Medulla oblongata (tissue), 1 donor: ENCODE measurements around the gene LSM7.
A peak's percentile ranks its signal among the peaks of the same experiment; 100 is the strongest.

Experiments used
- DNase-seq: peaks from one replicate; pipeline ENCODE4 v3.0.0-alpha.2; 2015; ENCODE audit errors: extremely low spot score

LSM7 gene

GRCh38 chr19:2323707-2324106, 4.7 kb downstream of the LSM7 start:
- DNase-seq, result no peak

- no peak for DNase-seq
Observed at GRCh38 chr19:2321565-2322283, 6.7 kb downstream of the LSM7 start.

DNA sequence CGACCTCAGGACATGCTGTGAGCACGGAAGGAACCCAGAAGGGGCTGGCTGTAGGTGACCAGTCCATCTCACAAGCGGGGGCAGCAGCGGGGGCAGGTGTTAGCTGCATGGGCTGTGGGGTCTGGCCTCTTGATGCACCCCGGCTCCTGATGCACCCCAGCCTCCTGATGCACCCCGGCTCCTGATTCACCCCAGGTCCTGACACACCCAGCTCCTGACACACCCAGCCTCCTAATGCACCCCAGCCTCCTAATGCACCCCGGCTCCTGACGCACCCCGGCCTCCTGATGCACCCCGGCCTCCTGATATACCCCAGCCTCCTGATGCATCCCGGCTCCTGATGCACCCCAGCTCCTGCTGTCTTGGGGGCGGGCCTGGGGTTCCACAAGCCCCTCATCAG, 7.4 kb downstream of the LSM7 start:
- no peak for DNase-seq

- no peak for DNase-seq
Observed at GRCh38 chr19:2320049-2320448, 8.3 kb downstream of the LSM7 start.

DNA sequence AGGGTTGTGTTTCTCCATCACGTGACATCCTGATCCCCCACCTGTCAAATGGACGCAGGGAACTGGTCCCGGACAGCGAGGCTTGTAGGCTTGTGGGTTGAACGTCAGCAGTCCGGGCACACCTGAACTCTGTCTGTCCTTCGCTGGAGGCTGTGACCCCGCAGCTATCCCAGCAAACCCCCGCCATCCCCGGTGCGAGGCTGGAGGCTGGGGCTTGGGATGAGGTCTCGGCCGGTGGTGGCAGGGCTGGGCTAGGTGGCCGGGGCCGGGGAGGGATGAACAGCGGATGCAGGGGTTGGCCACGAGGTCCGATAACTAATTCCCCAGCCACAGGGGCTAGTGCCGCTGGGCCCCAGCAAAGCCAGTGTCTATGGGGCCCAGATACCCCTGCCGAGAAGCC, 8.8 kb downstream of the LSM7 start:
- no peak for DNase-seq

- DNase-seq, result no peak
Observed at GRCh38 chr19:2318923-2319322, 9.5 kb downstream of the LSM7 start.

DNA sequence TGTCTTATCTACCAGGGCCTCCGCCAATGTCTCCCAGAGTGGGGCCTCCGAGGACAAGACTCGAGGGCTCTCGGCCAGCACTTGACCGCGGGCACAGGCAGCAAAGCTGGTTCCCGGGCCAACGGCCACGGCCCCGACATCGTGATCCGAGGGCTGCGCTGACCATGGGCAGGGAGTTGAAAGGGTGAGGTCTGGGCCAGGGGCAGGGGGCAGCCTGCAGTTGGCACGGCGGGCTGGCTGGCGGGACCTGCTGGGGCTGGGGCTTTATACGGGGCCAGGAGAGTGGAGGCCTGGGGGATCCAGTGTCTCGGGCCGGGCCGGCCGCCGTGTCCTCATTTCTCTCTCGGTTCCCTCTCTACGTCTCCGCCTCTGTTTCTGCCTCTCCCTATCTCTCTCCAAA, 10.6 kb downstream of the LSM7 start:
- no peak for DNase-seq

DNA sequence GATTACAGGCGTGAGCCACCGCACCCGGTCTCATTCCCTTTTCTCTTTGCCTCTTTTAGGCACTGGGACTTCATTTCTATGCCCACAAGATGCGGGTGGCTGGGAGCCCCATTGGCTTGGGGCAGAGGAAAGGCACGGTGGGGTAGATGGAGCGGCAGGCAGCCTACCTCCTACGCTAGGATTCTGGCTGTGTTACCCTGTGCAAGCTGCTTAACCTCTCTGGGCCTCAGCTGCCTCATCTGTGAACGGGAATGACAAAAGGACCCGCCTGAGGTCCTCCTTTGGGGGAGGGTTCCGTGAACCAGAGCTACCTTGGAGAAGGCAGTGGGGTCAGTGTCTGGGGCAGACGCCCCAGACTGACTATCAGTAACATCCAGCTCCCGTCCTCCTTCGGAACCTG, 11.1 kb downstream of the LSM7 start:
- DNase-seq, result no peak

GRCh38 chr19:2315818-2316353, 12.5 kb downstream of the LSM7 start:
- DNase-seq, result peak; percentile 89

DNA sequence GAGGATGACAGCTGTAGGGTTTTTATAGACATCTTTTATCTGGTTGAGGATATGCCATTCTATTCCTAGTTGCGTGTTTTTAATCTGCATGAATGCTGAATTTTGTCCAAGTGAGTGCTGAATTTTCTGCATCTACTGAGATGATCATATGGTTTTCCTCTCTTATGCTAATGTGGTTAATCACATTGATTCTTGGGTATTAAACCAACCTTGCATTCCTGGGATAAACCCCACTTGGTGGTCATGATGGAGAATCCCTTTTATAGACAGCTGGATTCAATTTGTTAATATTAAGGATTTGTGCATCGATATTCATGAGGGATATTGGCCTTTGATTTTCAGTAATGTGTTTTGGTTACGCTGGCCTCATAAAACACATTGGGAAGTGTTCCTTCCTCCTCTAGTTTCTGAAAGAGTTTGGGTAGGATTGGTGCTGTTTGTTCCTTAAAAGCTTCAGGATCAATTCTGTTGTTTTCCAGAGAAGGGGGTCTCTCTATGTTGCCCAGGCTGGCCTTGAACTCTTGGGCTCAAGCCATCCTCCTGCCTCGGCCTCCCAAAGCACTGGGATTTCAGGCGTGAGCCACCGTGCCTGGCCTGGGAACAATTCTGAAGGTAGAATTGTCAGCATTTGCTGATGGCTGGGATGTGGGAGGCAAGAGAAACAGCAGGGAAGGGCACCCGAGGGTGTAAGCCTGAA, 13.1 kb downstream of the LSM7 start:
- DNase-seq, result no peak

GRCh38 chr19:2312820-2313501, 15.4 kb downstream of the LSM7 start:
- DNase-seq, result no peak

GRCh38 chr19:2311093-2311492, 17.3 kb downstream of the LSM7 start:
- DNase-seq, result no peak

DNA sequence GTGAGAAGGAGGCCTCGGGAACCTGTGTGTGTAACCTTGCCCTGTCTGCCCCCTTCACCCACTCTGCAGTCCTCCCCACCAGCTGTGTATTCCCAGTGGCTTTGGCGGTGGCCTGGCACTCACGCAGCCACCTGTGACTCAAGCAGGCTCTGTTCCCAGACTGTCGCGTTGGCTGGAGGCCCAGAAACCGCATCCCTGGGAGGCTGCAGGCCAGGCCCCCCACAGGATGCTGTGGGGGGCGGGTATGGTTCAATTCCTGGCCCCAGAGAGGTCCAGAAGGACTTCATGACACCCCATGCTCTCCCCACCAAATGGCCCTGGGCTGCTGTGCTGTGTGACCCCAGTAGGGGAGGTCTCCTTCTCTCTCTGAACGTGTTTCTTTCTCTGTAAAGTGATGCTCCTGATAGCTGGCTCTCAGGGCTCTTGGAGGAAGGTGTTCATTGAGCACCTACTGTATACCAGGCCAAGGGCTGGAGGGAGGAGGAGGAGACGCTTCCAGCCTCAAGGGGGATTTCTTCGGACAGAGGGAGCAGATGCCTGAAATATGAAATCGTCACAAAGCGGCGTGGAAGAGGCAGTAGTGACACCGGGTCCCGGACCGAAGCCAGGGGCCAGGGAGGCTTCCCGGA, 18.5 kb downstream of the LSM7 start:
- DNase-seq, result peak; percentile 57

- no peak for DNase-seq
Observed at GRCh38 chr19:2308114-2308556, 20.3 kb downstream of the LSM7 start, which contains the start of gene LINGO3. Gene LINGO3 (minus strand): TSS chr19:2308154. CDS start chr19:2291776, 16,378 bp downstream.

- no peak for DNase-seq
Observed at GRCh38 chr19:2307518-2308012, 20.8 kb downstream of the LSM7 start.

DNA sequence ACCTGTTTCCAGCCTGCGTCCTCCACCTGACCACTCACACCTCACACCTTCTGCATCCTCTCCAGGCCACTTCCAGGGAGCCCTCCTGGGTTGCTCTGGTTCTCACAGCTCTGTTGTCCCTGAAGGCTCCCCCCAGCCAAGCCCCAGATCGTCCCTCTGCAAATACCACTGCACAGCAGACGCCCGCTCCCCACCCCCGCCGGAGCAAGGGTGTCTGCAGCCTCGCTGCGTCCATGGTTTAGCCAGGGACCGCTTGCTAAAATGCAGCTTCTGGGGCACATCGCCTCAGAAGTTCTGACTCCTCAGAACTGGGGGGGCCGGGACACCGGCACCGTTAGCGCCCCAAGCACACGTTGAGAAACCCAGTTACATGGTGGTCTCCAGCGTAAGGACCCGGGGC, 21.4 kb downstream of the LSM7 start:
- no peak for DNase-seq

DNA sequence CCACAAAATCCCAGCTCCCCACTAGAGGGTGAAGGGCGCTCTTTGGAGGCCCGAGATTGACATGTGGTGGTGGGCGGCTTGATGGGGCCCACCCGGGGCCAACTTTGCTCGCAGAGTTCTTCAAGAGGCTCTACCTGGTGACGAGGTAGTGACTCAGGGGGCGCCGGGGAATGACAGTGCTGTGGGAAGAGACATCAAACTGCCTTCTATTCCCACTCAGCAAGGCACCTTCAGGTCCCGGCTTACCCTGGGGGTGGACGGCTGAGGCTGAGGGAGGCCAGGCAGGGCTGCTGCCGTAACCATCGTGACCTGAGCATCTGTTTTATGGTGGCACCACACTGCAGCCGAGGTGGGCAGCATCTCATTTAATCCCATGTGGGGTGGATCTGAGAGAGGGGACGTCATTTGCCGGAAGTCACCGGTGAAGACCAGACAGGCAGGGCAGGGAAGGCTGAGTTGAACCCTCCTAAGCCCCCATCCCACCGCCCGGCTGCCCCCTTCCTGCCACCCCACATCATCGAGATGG, 22.0 kb downstream of the LSM7 start:
- no peak for DNase-seq

GRCh38 chr19:2305452-2306280, 22.7 kb downstream of the LSM7 start:
- DNase-seq, result no peak

GRCh38 chr19:2303211-2303798, 25.1 kb downstream of the LSM7 start:
- no peak for DNase-seq
